Suppressor macrophage treated with lipopolysaccharide for 4 hours (primary cell): ENCODE data around the gene NUDT14.

Experiments used
- DNase-seq: peaks from one replicate; pipeline ENCODE4 v3.0.0-alpha.2; 2020

NUDT14 gene

GRCh38 chr14:105155681-105156413, 25.3 kb downstream of the NUDT14 start:
- DNase-seq = no peak

GRCh38 chr14:105155071-105155651, 26.0 kb downstream of the NUDT14 start:
- DNase-seq = no peak

- no peak for DNase-seq
These were observed 26.6 kb downstream of the NUDT14 start for GRCh38 chr14:105154476-105154871.

- no peak for DNase-seq
These were observed 27.2 kb downstream of the NUDT14 start for GRCh38 chr14:105153739-105154475.

- DNase-seq = no peak
These were observed 27.8 kb downstream of the NUDT14 start for GRCh38 chr14:105153331-105153731.

GRCh38 chr14:105152794-105153241, 28.3 kb downstream of the NUDT14 start:
- DNase-seq = no peak

GRCh38 chr14:105151838-105152793, 29.0 kb downstream of the NUDT14 start:
- no peak for DNase-seq

- no peak for DNase-seq
These were observed 29.9 kb downstream of the NUDT14 start for GRCh38 chr14:105151084-105151837.

GRCh38 chr14:105150368-105151083, 30.6 kb downstream of the NUDT14 start:
- DNase-seq = no peak

GRCh38 chr14:105150026-105150367, 31.1 kb downstream of the NUDT14 start:
- no peak for DNase-seq

- DNase-seq = no peak
These were observed 31.8 kb downstream of the NUDT14 start for GRCh38 chr14:105149146-105149781.

- no peak for DNase-seq
These were observed 32.4 kb downstream of the NUDT14 start for GRCh38 chr14:105148604-105149145.

GRCh38 chr14:105147671-105148603, 33.2 kb downstream of the NUDT14 start:
- DNase-seq = no peak

- no peak for DNase-seq
These were observed 34.0 kb downstream of the NUDT14 start for GRCh38 chr14:105146976-105147635.

- no peak for DNase-seq
These were observed 34.7 kb downstream of the NUDT14 start for GRCh38 chr14:105146181-105146975.

GRCh38 chr14:105145381-105146180, 35.5 kb downstream of the NUDT14 start:
- no peak for DNase-seq
